HG03439 (cell line): ENCODE results near the gene BCAS3.

Experiments
- ATAC-seq: cut with Tn5 transposase; IDR thresholded peaks from one replicate; pipeline ENCODE4 v1.9.1; 2021; ENCODE audit warnings: mild to moderate bottlenecking, moderate library complexity; ENCODE audit not compliant: unreplicated experiment

BCAS3 gene

GRCh38 chr17:61209106-61209439, 531.4 kb downstream of the BCAS3 start:
- no peak for ATAC-seq

- no peak for ATAC-seq
Measured at GRCh38 chr17:61209525-61209924, 531.9 kb downstream of the BCAS3 start.

GRCh38 chr17:61211236-61211635, 533.6 kb downstream of the BCAS3 start:
- ATAC-seq = no peak

- no peak for ATAC-seq
Measured at GRCh38 chr17:61212655-61213054, 535.0 kb downstream of the BCAS3 start.

GRCh38 chr17:61214753-61215152, 537.1 kb downstream of the BCAS3 start:
- ATAC-seq = no peak

- no peak for ATAC-seq
Measured at GRCh38 chr17:61216066-61216465, 538.4 kb downstream of the BCAS3 start.

GRCh38 chr17:61217878-61218437, 540.3 kb downstream of the BCAS3 start:
- ATAC-seq = no peak

- no peak for ATAC-seq
Measured at GRCh38 chr17:61218438-61218837, 540.8 kb downstream of the BCAS3 start.

GRCh38 chr17:61219460-61219859, 541.8 kb downstream of the BCAS3 start:
- no peak for ATAC-seq

GRCh38 chr17:61221181-61221580, 543.5 kb downstream of the BCAS3 start:
- no peak for ATAC-seq

GRCh38 chr17:61221597-61222471, 544.2 kb downstream of the BCAS3 start:
- ATAC-seq = no peak

GRCh38 chr17:61223725-61224124, 546.1 kb downstream of the BCAS3 start:
- ATAC-seq = no peak

GRCh38 chr17:61225178-61225882, 547.7 kb downstream of the BCAS3 start:
- no peak for ATAC-seq

- no peak for ATAC-seq
Measured at GRCh38 chr17:61227866-61228265, 550.2 kb downstream of the BCAS3 start.

GRCh38 chr17:61230461-61230860, 552.8 kb downstream of the BCAS3 start:
- no peak for ATAC-seq

- no peak for ATAC-seq
Measured at GRCh38 chr17:61230972-61231820, 553.5 kb downstream of the BCAS3 start.

- ATAC-seq = no peak
Measured at GRCh38 chr17:61232871-61233270, 555.2 kb downstream of the BCAS3 start.

- no peak for ATAC-seq
Measured at GRCh38 chr17:61233991-61234750, 556.5 kb downstream of the BCAS3 start.

GRCh38 chr17:61235001-61235826, 557.6 kb downstream of the BCAS3 start:
- no peak for ATAC-seq

GRCh38 chr17:61235827-61236197, 558.2 kb downstream of the BCAS3 start:
- ATAC-seq = no peak
